HepG2 (cell line): Measurements from ENCODE around the gene B9D2. TPM values are rescaled to one million over a fixed set of nuclear protein-coding genes. Genes with fewer than 3 reads are reported as not detected.

Experiments used
- BCL6 ChIP-seq: IDR thresholded peaks from 2 replicates; pipeline ENCODE4 v1.6.1; 2016; ENCODE audit warnings: missing genetic modification reagents, missing compliant biosample characterization
- CEBPG ChIP-seq: IDR thresholded peaks from 2 replicates; pipeline ENCODE4 v1.6.1; 2016
- CREB3 ChIP-seq: sonication (generic); formaldehyde crosslinking; IDR thresholded peaks from 2 replicates; pipeline ENCODE4 v1.5.0; 2020; ENCODE audit warnings: missing genetic modification reagents
- DNMT3B ChIP-seq: conservative IDR thresholded peaks from 2 replicates; pipeline ENCODE4 v1.6.1; 2016; ENCODE audit warnings: missing biosample characterization, control low read depth
- E2F2 ChIP-seq: sonication (generic); formaldehyde crosslinking; IDR thresholded peaks from 2 replicates; pipeline ENCODE4 v1.4.0; 2020; ENCODE audit warnings: missing genetic modification reagents, borderline replicate concordance
- GABPA ChIP-seq, 2 experiments: IDR thresholded peaks; 2 replicates each; pipeline ENCODE4 v1.6.1; 2011 to 2016; ENCODE audit warnings: low read depth in 2 of 2, low read length in 1 of 2, missing biosample characterization in 1 of 2, missing genetic modification characterization in 1 of 2
- GATA4 ChIP-seq: sonication (generic); IDR thresholded peaks from 2 replicates; pipeline ENCODE4 v1.6.1; 2016; ENCODE audit warnings: antibody characterized with exemption, low read depth, borderline replicate concordance
- HIC2 ChIP-seq: sonication (generic); formaldehyde crosslinking; IDR thresholded peaks from 2 replicates; pipeline ENCODE4 v1.9.0; 2022; ENCODE audit warnings: low read depth, missing genetic modification reagents
- HNRNPH1 ChIP-seq: fragments of 200-400 bp; formaldehyde crosslinking; optimal IDR thresholded peaks from 2 replicates; pipeline ENCODE3; 2017; ENCODE audit warnings: mild to moderate bottlenecking, low read depth, low read length
- JUNB ChIP-seq: sonication (generic); formaldehyde crosslinking; IDR thresholded peaks from 2 replicates; pipeline ENCODE4 v1.8.0; 2022; ENCODE audit warnings: missing genetic modification reagents, mild to moderate bottlenecking, borderline replicate concordance
- KLF15 ChIP-seq: sonication (generic); formaldehyde crosslinking; IDR thresholded peaks from 2 replicates; pipeline ENCODE4 v1.8.1; 2023; ENCODE audit warnings: borderline replicate concordance, mild to moderate bottlenecking, inconsistent platforms, missing genetic modification reagents, mixed read lengths
- NR1H2 ChIP-seq: sonication (generic); formaldehyde crosslinking; IDR thresholded peaks from 2 replicates; pipeline ENCODE4 v1.8.1; 2022; ENCODE audit warnings: low read depth, missing genetic modification reagents, borderline replicate concordance
- RORA ChIP-seq: sonication (generic); formaldehyde crosslinking; IDR thresholded peaks from 2 replicates; pipeline ENCODE4 v1.5.0; 2020; ENCODE audit warnings: mild to moderate bottlenecking, missing genetic modification reagents, moderate library complexity
- SMAD9 ChIP-seq: sonication (generic); formaldehyde crosslinking; IDR thresholded peaks from 2 replicates; pipeline ENCODE4 v1.5.1; 2020; ENCODE audit warnings: mild to moderate bottlenecking, missing genetic modification reagents
- THRA ChIP-seq: sonication (generic); formaldehyde crosslinking; IDR thresholded peaks from 2 replicates; pipeline ENCODE4 v1.4.0; 2020; ENCODE audit warnings: missing genetic modification reagents, borderline replicate concordance
- USF2 ChIP-seq, 2 experiments: sonication (generic) in 1 of 2; formaldehyde crosslinking in 1 of 2; IDR thresholded peaks; 2 replicates each; pipeline versions ENCODE4 v1.5.1 to v1.6.1; 2011 to 2020; ENCODE audit warnings: borderline replicate concordance in 1 of 2, low read depth in 1 of 2, low read length in 1 of 2, mild to moderate bottlenecking in 1 of 2, missing genetic modification reagents in 1 of 2, moderate library complexity in 1 of 2
- ZMYM2 ChIP-seq: sonication (generic); formaldehyde crosslinking; IDR thresholded peaks from 2 replicates; pipeline ENCODE4 v1.8.0; 2022; ENCODE audit warnings: mild to moderate bottlenecking, missing genetic modification reagents
- ZNF343 ChIP-seq: sonication (generic); formaldehyde crosslinking; IDR thresholded peaks from 2 replicates; pipeline ENCODE4 v1.4.0; 2020; ENCODE audit warnings: mild to moderate bottlenecking, missing genetic modification reagents
- ZNF510 ChIP-seq: sonication (generic); formaldehyde crosslinking; IDR thresholded peaks from 2 replicates; pipeline ENCODE4 v1.4.0; 2020; ENCODE audit warnings: low read depth, mild to moderate bottlenecking, missing genetic modification reagents
- ZNF615 ChIP-seq: sonication (generic); formaldehyde crosslinking; IDR thresholded peaks from 2 replicates; pipeline ENCODE4 v1.5.0; 2020; ENCODE audit warnings: mild to moderate bottlenecking, missing genetic modification reagents, borderline replicate concordance
- ZNF879 ChIP-seq: sonication (generic); formaldehyde crosslinking; IDR thresholded peaks from 2 replicates; pipeline ENCODE4 v1.8.1; 2023; ENCODE audit warnings: missing genetic modification reagents
- polyA plus RNA-seq, 8 experiments: library from polyadenylated mRNA; depleted of rRNA in 3 of 8; stranded (reverse) in 7 of 8; unstranded in 1 of 8; fragments of >200 nt; fragmentation: Illumina TruSeq in 4 of 8; extraction: Trizol in 4 of 8; gene quantifications; 2 replicates each; pipeline versions ENCODE4 v1.2.1 to v1.2.3, GENCODE V29; 2011 to 2016; ENCODE audit warnings: low read depth in 4 of 8, missing spikeins in 1 of 8, mixed read lengths in 1 of 8; ENCODE audit not compliant: insufficient read depth in 1 of 8
- total RNA-seq, 5 experiments: library from RNA; depleted of rRNA; stranded (reverse); fragments of >200 nt; fragmentation: Illumina TruSeq; extraction: Trizol; gene quantifications; 2 replicates each; pipeline ENCODE4 v1.2.3, GENCODE V29; 2016; ENCODE audit warnings: low read depth in 1 of 5

B9D2 gene
- total and polyA plus RNA-seq, 2 of the 13 experiments (the other 11 are each of a cell fraction or from before 2014, with no cell fraction given) = 3.1 to 4.4 TPM

GRCh38 chr19:41323430-41324125, 40.4 kb downstream of the B9D2 start (continued):
- no peak for TF ChIP-seq CREB3 (CRISPR knock-in tag)
- TF ChIP-seq ZNF615 (CRISPR knock-in tag) = no peak
- no peak for TF ChIP-seq HNRNPH1
- TF ChIP-seq GABPA (IDR thresholded peaks at IDR 0.05; ENCODE audit: low read depth, low read length) = no peak
- no peak; the same call in 1 of the 2 replicates for TF ChIP-seq GABPA (CRISPR knock-in tag; IDR thresholded peaks at IDR 0.05; ENCODE audit: low read depth)
- 0 out of 2 replicates have a peak, but pooled peaks have one; percentile 10 for TF ChIP-seq BCL6 (CRISPR knock-in tag)
- TF ChIP-seq KLF15 = no peak
- TF ChIP-seq JUNB = peak; percentile 59; the same call in 1 of the 2 replicates
- TF ChIP-seq ZNF879 = no peak
- 0 out of 2 replicates have a peak, but pooled peaks have one; percentile 54 for TF ChIP-seq ZNF510
- TF ChIP-seq THRA (CRISPR knock-in tag) = peak; percentile 47; the same call in 1 of the 2 replicates
- no peak for TF ChIP-seq ZNF343 (CRISPR knock-in tag)
- TF ChIP-seq E2F2 (CRISPR knock-in tag) = no peak
- no peak for TF ChIP-seq SMAD9
- no peak for TF ChIP-seq NR1H2
- TF ChIP-seq HIC2 (CRISPR knock-in tag) = no peak
- 0 out of 2 replicates have a peak, but pooled peaks have one; percentile 20 for TF ChIP-seq GATA4
- TF ChIP-seq USF2 (IDR thresholded peaks at IDR 0.05; ENCODE audit: low read depth, low read length) = no peak
- TF ChIP-seq USF2 (CRISPR knock-in tag; IDR thresholded peaks at IDR 0.05; ENCODE audit: borderline replicate concordance) = no peak
- TF ChIP-seq RORA = no peak
- TF ChIP-seq CEBPG (CRISPR knock-in tag) = no peak
- TF ChIP-seq ZMYM2 (CRISPR knock-in tag) = no peak
- no peak for TF ChIP-seq DNMT3B (CRISPR knock-in tag)
